GM12891 (cell line): ENCODE data around the gene STX1B.

Experiments
- POLR2A ChIP-seq: IDR thresholded peaks from 2 replicates; pipeline ENCODE4 v1.6.1; 2011; ENCODE audit warnings: low read depth, low read length, control low read depth
- POLR2AphosphoS5 ChIP-seq: IDR thresholded peaks from 2 replicates; pipeline ENCODE4 v1.6.1; 2011; ENCODE audit warnings: low read depth, low read length, control low read depth
- TAF1 ChIP-seq: IDR thresholded peaks from 2 replicates; pipeline ENCODE4 v1.6.1; 2011; ENCODE audit warnings: low read depth, low read length, control low read depth

DNA sequence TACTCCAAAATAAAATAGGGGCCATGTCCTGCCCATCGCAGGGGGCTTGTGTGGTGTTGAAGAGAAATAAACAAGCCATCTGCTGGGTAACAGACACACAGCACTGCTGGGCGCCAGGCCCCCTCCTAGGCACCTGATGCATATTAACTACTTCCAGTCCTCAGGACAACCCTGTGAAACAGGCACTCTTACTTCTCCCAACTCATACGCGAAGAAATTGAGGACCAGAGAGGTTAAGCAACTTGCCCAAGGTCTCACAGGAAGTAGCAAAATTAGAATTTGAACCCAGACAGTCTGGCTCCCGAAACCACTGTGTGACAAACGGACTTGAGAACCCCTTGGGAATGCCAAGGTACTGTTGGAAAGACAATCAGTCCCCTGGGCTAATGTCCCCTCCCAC, 2.8 kb downstream of the STX1B start:
- TF ChIP-seq POLR2AphosphoS5 (no peak), TAF1 (no peak), POLR2A (no peak)
